ENCODE measurements around the gene ZBTB8A. TPM values are rescaled to one million over a fixed set of nuclear protein-coding genes. Genes with fewer than 3 reads are reported as not detected.

ZBTB8A gene
- polyA plus RNA-seq, 1 of the 3 experiments (the other 2 are of a cell fraction): 1.3 TPM

DNA sequence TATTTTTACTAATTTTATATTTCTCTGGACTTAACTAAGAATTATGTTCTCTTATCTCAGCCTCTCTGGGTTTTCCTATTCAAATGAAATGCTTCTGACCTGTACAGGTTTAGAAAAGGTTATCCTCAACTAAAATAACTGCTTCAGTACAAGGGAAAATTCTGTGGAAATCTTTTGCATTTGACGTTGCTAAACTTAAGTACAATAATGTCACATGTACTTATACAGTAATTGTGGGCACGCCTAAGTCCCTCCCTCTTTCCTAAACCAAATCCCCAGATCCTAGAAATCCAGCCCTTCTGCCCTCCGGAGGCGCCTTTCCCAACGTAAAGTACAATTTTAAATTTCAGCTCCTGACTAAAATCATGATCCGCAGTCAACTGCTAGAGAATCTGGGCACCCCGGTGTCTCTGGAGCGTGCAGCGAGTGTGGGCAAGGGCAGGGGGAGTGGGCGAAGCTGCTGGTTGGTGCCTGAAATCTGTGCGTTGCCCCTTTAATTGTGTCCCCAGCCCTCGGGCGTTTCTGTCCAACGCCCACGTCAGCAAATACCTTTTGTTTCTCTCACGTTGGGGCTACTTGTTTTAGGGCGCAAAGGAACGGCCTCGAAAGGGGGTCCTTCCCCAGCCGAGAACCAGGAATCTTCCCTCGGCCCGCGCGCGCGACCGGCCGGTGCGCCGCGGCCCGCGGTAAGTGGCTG lies at the start of gene ZBTB8A (continued):
- TF ChIP-seq SMC3 (IDR thresholded peaks at IDR 0.05; ENCODE audit: low read depth, low read length) (no peak), FOXM1 (IDR thresholded peaks at IDR 0.05; ENCODE audit: low read depth) (no peak), RAD21 (IDR thresholded peaks at IDR 0.05; ENCODE audit: low read length) (no peak), FOSL2 (IDR thresholded peaks at IDR 0.05; ENCODE audit: borderline replicate concordance, low read depth) (no peak), SIN3A (IDR thresholded peaks at IDR 0.05; ENCODE audit: borderline replicate concordance, low read depth, low read length) (0 out of 2 replicates have a peak, but pooled peaks have one; percentile 29), TCF12 (IDR thresholded peaks at IDR 0.05) (no peak), GATA2 (CRISPR knock-in tag; IDR thresholded peaks at IDR 0.05) (no peak)
- TF ChIP-seq, protein P1, sequence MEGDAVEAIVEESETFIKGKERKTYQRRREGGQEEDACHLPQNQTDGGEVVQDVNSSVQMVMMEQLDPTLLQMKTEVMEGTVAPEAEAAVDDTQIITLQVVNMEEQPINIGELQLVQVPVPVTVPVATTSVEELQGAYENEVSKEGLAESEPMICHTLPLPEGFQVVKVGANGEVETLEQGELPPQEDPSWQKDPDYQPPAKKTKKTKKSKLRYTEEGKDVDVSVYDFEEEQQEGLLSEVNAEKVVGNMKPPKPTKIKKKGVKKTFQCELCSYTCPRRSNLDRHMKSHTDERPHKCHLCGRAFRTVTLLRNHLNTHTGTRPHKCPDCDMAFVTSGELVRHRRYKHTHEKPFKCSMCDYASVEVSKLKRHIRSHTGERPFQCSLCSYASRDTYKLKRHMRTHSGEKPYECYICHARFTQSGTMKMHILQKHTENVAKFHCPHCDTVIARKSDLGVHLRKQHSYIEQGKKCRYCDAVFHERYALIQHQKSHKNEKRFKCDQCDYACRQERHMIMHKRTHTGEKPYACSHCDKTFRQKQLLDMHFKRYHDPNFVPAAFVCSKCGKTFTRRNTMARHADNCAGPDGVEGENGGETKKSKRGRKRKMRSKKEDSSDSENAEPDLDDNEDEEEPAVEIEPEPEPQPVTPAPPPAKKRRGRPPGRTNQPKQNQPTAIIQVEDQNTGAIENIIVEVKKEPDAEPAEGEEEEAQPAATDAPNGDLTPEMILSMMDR (IDR thresholded peaks at IDR 0.05): peak; percentile 26; the same call in 1 of the 2 replicates
- TF ChIP-seq, protein P2, sequence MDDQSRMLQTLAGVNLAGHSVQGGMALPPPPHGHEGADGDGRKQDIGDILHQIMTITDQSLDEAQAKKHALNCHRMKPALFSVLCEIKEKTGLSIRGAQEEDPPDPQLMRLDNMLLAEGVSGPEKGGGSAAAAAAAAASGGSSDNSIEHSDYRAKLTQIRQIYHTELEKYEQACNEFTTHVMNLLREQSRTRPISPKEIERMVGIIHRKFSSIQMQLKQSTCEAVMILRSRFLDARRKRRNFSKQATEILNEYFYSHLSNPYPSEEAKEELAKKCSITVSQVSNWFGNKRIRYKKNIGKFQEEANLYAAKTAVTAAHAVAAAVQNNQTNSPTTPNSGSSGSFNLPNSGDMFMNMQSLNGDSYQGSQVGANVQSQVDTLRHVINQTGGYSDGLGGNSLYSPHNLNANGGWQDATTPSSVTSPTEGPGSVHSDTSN (IDR thresholded peaks at IDR 0.05): no peak

DNA sequence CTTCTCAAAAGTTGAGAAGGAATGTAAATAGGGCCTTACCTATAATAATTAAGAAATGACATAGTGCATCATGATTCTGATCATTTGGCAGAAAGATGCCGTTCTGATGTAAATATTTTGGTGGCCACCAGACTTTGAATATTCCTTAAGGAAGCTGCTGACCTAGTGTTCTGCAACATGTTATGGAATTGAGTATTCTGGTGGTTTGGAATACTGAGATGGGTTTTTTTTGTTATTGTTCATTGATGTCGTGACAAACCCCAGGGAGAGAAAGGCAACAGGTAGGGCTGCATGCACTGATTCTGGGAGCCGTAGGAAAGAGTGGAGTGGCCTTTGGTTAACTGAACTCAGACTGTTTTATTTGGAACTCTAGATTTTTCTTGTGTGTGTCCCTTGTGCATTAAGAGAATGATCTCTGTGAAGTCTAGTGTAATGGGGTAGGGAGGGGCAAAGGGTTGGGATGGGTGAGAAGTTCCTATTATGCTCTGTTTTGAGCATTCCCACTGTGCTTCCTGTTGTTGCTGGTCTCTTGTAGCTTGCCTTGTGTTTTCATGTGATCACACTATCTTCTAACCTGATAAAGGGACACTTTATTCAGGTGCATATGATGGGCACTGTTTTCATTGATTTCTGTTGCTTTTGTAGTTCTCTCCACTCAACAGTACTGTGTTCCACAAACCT lies 49.3 kb upstream of the ZBTB8A start:
- no peak overlapping the region for H3K9ac ChIP-seq
- no peaks in the 10 kb centered on the region for H3K36me3 ChIP-seq (replicated peaks in 1 of 2; ENCODE audit: control insufficient read depth in 1 of 2, insufficient read depth in 2 of 2, low read length in 1 of 2)
- no peaks in the 10 kb centered on the region for H3K9me3 ChIP-seq
- H3K4me2 ChIP-seq: no peak overlapping the region
- CTCF ChIA-PET: no interaction called here
- POLR2A ChIA-PET: no interaction called here
- H3K27me3 ChIP-seq (ENCODE audit: insufficient read depth): no peaks in the 10 kb centered on the region
- no peak overlapping the region for H3K27ac ChIP-seq (ENCODE audit: low read depth in 2 of 2, low read length in 1 of 2)
- H3K4me1 ChIP-seq (ENCODE audit: control insufficient read depth in 1 of 2, insufficient read depth in 2 of 2, low read depth in 1 of 2, low read length in 1 of 2): peaks cover 5 to 6% of the 10 kb centered on the region in 2 experiments; a peak in 2 of 4 replicates
- H3F3A ChIP-seq (replicated peaks; ENCODE audit: insufficient read depth): peaks cover 12% of the 10 kb centered on the region
- TF ChIP-seq TEAD4 (IDR thresholded peaks at IDR 0.05; ENCODE audit: borderline replicate concordance, insufficient read depth): no peak
- no peak for TF ChIP-seq RFX5 (IDR thresholded peaks at IDR 0.05; ENCODE audit: low read length)
- no peak for TF ChIP-seq GATA2 (CRISPR knock-in tag; IDR thresholded peaks at IDR 0.05)
- TF ChIP-seq GABPA (IDR thresholded peaks at IDR 0.05; ENCODE audit: low read depth): no peak
- TF ChIP-seq JUND (IDR thresholded peaks at IDR 0.05): no peak
- TF ChIP-seq EZH2phosphoT487 (IDR thresholded peaks at IDR 0.05; ENCODE audit: borderline replicate concordance, low read depth): no peak
- TF ChIP-seq RCOR1 (IDR thresholded peaks at IDR 0.05; ENCODE audit: low read length): no peak
- TF ChIP-seq, protein P3, sequence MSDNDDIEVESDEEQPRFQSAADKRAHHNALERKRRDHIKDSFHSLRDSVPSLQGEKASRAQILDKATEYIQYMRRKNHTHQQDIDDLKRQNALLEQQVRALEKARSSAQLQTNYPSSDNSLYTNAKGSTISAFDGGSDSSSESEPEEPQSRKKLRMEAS (IDR thresholded peaks at IDR 0.05; ENCODE audit: low read depth): no peak
- TF ChIP-seq, protein P4, sequence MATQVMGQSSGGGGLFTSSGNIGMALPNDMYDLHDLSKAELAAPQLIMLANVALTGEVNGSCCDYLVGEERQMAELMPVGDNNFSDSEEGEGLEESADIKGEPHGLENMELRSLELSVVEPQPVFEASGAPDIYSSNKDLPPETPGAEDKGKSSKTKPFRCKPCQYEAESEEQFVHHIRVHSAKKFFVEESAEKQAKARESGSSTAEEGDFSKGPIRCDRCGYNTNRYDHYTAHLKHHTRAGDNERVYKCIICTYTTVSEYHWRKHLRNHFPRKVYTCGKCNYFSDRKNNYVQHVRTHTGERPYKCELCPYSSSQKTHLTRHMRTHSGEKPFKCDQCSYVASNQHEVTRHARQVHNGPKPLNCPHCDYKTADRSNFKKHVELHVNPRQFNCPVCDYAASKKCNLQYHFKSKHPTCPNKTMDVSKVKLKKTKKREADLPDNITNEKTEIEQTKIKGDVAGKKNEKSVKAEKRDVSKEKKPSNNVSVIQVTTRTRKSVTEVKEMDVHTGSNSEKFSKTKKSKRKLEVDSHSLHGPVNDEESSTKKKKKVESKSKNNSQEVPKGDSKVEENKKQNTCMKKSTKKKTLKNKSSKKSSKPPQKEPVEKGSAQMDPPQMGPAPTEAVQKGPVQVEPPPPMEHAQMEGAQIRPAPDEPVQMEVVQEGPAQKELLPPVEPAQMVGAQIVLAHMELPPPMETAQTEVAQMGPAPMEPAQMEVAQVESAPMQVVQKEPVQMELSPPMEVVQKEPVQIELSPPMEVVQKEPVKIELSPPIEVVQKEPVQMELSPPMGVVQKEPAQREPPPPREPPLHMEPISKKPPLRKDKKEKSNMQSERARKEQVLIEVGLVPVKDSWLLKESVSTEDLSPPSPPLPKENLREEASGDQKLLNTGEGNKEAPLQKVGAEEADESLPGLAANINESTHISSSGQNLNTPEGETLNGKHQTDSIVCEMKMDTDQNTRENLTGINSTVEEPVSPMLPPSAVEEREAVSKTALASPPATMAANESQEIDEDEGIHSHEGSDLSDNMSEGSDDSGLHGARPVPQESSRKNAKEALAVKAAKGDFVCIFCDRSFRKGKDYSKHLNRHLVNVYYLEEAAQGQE (IDR thresholded peaks at IDR 0.05; ENCODE audit: low read depth, low read length): no peak
- TF ChIP-seq, protein P1 (IDR thresholded peaks at IDR 0.05): no peak
- no peak for TF ChIP-seq TCF12 (IDR thresholded peaks at IDR 0.05)
- TF ChIP-seq RXRA (IDR thresholded peaks at IDR 0.05; ENCODE audit: borderline replicate concordance, low read depth): no peak
- TF ChIP-seq FOSL2 (IDR thresholded peaks at IDR 0.05; ENCODE audit: borderline replicate concordance, low read depth): no peak
- no peak overlapping the region for H3K4me3 ChIP-seq (ENCODE audit: low read depth in 2 of 2, low read length in 1 of 2)
- H2AFZ ChIP-seq (ENCODE audit: low read depth): no peak overlapping the region
- H4K20me1 ChIP-seq (ENCODE audit: insufficient read depth): no peaks in the 10 kb centered on the region
- H3K79me2 ChIP-seq (ENCODE audit: insufficient read depth): no peaks in the 10 kb centered on the region
- no peaks in the 10 kb centered on the region for H3K9me2 ChIP-seq
- no peak for DNase-seq
- WGBS (ENCODE audit: low lambda C conversion rate): 96% methylated on average over 3 of the region's 3 CpGs

All from SK-N-SH (cell line).